ENCODE data around the gene EPHB2. TPM values are rescaled to one million over a fixed set of nuclear protein-coding genes. Genes with fewer than 3 reads are reported as not detected.

Gene EPHB2
- total and polyA plus RNA-seq, 2 experiments from 2014 or later = 1.0 to 5.1 TPM

DNA sequence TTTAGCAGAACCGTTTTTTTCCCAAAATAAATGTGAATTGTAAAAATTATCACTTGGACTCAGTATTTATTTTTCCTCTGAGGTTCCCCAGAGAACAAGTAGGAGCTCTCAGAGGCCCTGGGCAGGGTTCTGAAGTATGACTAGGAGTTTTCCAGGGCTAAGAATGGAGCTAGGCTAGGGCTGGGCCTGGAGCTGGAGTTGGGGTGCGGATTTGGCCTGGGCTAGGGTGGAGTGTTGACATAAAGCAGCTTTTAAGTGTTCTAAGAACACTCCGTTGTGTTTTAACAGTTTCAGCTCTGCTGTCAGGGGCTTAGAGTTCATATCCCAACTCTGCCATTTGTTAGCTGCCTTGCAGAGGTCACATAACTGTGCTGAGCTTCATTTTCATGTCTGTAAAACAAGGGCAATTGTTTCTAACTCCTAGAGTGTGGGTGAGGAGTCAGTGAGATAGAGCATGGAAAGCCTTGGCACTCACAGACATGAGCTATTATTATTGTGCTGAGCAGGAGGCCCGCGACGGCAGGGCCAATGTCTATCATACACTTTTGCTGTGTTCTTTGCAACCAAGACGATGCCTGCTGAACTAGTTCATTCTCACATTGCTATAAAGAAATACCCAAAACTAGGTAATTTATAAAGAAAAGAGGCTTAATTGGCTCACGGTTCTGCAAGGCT lies 210.9 kb downstream of the EPHB2 start:
- Histone ChIP-seq H3K4me2 (ENCODE audit: unreplicated experiment) (no peak overlapping the region), H3F3A (ENCODE audit: insufficient read depth) (no peaks in the 10 kb centered on the region), H3K36me3 (ENCODE audit: low read depth) (no peaks in the 10 kb centered on the region), H3K4me1 (ENCODE audit: insufficient read depth) (peaks cover 3% of the 10 kb centered on the region; the same call in 1 of the 2 replicates), H3K4me3 (no peak overlapping the region), H3K27me3 (replicated peaks; ENCODE audit: insufficient read depth) (no peaks in the 10 kb centered on the region), H3K9me2 (ENCODE audit: insufficient read depth) (no peaks in the 10 kb centered on the region), H3K27ac (no peak overlapping the region), H3K9me3 (ENCODE audit: low read depth) (no peaks in the 10 kb centered on the region), H4K20me1 (ENCODE audit: insufficient read depth) (no peaks in the 10 kb centered on the region), H2AFZ (no peak overlapping the region), H3K79me2 (ENCODE audit: insufficient read depth) (no peaks in the 10 kb centered on the region), H3K9ac (no peak overlapping the region)
- DNase-seq = no peak
- 80 to 84% methylated on average over 8 of the region's 8 CpGs for WGBS, 2 experiments (ENCODE audit: low coverage in 1 of 2, low lambda C conversion rate in 2 of 2, missing lambda C conversion rate in 2 of 2)
- in situ Hi-C loops (cut with MboI) = no loop called here
- TF ChIP-seq EZH2 (IDR thresholded peaks at IDR 0.05; ENCODE audit: insufficient read depth, poor library complexity, severe bottlenecking) (no peak), EZH2phosphoT487 (IDR thresholded peaks at IDR 0.05; ENCODE audit: insufficient read depth, low read depth) (no peak)

DNA sequence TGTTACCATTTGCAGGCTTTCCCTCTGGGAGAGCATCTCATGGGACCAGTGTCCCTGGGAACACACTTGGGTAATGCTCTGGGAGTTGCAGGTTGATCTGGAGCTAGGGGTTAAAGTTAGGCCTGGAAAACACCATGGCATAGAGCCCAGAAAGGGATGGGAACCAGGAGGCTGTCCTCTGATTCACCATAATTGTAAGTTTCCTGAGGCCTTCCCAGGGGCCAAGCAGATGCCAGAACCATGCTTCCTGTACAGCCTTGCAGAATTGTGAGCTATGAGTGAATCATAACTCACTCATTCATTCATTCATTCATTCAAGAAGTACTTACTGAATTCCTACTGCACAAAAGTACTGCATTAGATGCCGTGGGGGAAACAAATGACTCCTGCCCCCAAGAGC lies 212.0 kb downstream of the EPHB2 start:
- Histone ChIP-seq H3K27ac (no peak overlapping the region), H3K9ac (no peak overlapping the region), H3K4me2 (ENCODE audit: unreplicated experiment) (no peak overlapping the region), H2AFZ (no peak overlapping the region), H3K9me2 (ENCODE audit: insufficient read depth) (no peaks in the 10 kb centered on the region), H3K9me3 (ENCODE audit: low read depth) (no peaks in the 10 kb centered on the region), H3K4me3 (no peak overlapping the region), H4K20me1 (ENCODE audit: insufficient read depth) (no peaks in the 10 kb centered on the region), H3K79me2 (ENCODE audit: insufficient read depth) (no peaks in the 10 kb centered on the region), H3K36me3 (ENCODE audit: low read depth) (no peaks in the 10 kb centered on the region), H3K27me3 (replicated peaks; ENCODE audit: insufficient read depth) (no peaks in the 10 kb centered on the region; the same call in 1 of the 2 replicates), H3K4me1 (ENCODE audit: insufficient read depth) (peaks cover 3% of the 10 kb centered on the region; the same call in 1 of the 2 replicates), H3F3A (ENCODE audit: insufficient read depth) (no peaks in the 10 kb centered on the region)
- in situ Hi-C loops (cut with MboI) = no loop called here
- 94 to 97% methylated on average over 1 of the region's 1 CpG for WGBS, 2 experiments (ENCODE audit: low coverage in 1 of 2, low lambda C conversion rate in 2 of 2, missing lambda C conversion rate in 2 of 2)
- TF ChIP-seq EZH2phosphoT487 (IDR thresholded peaks at IDR 0.05; ENCODE audit: insufficient read depth, low read depth) = no peak
- no peak for TF ChIP-seq EZH2 (IDR thresholded peaks at IDR 0.05; ENCODE audit: insufficient read depth, poor library complexity, severe bottlenecking)
- DNase-seq = no peak

DNA sequence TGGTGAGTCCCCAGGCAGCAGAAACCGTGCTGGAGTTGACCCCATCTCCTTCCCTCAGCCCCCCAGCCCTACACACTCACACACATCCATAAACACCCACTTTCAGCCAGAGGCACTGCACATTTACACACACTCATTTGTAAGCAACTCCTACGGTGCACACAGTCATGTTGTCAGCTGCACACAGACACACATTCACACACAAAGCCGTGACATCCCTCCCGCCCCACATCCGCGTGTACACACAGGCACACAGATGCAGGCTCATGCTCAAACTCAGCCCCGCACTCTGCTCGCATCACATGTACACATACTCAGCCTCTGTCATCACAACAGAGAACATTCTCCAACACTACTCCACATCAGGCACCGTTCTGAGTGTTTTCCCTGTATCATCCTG lies 214.5 kb downstream of the EPHB2 start:
- no peaks in the 10 kb centered on the region for H3K36me3 ChIP-seq (ENCODE audit: low read depth)
- H3K9me3 ChIP-seq (ENCODE audit: low read depth) = no peaks in the 10 kb centered on the region
- 20 to 21% methylated on average over 9 of the region's 9 CpGs for WGBS, 2 experiments (ENCODE audit: low coverage in 1 of 2, low lambda C conversion rate in 2 of 2, missing lambda C conversion rate in 2 of 2)
- H3K4me1 ChIP-seq (ENCODE audit: insufficient read depth) = no peaks in the 10 kb centered on the region
- in situ Hi-C loops (cut with MboI) = loop anchor here (25.0 kb wide), 1 partner anchor 488 kb away; no protein-coding TSS in a partner anchor
- H3K27ac ChIP-seq = no peak overlapping the region
- no peaks in the 10 kb centered on the region for H3K9me2 ChIP-seq (ENCODE audit: insufficient read depth)
- H3K9ac ChIP-seq = no peak overlapping the region
- no peaks in the 10 kb centered on the region; the same call in 1 of the 2 replicates for H3K27me3 ChIP-seq (replicated peaks; ENCODE audit: insufficient read depth)
- no peak overlapping the region for H3K4me3 ChIP-seq
- H3K79me2 ChIP-seq (ENCODE audit: insufficient read depth) = no peaks in the 10 kb centered on the region
- H2AFZ ChIP-seq = no peak overlapping the region
- H4K20me1 ChIP-seq (ENCODE audit: insufficient read depth) = no peaks in the 10 kb centered on the region
- no peaks in the 10 kb centered on the region for H3F3A ChIP-seq (ENCODE audit: insufficient read depth)
- DNase-seq = peak; percentile 40
- no peak for TF ChIP-seq EZH2phosphoT487 (IDR thresholded peaks at IDR 0.05; ENCODE audit: insufficient read depth, low read depth)
- no peak for TF ChIP-seq EZH2 (IDR thresholded peaks at IDR 0.05; ENCODE audit: insufficient read depth, poor library complexity, severe bottlenecking)
- H3K4me2 ChIP-seq (ENCODE audit: unreplicated experiment) = no peak overlapping the region

DNA sequence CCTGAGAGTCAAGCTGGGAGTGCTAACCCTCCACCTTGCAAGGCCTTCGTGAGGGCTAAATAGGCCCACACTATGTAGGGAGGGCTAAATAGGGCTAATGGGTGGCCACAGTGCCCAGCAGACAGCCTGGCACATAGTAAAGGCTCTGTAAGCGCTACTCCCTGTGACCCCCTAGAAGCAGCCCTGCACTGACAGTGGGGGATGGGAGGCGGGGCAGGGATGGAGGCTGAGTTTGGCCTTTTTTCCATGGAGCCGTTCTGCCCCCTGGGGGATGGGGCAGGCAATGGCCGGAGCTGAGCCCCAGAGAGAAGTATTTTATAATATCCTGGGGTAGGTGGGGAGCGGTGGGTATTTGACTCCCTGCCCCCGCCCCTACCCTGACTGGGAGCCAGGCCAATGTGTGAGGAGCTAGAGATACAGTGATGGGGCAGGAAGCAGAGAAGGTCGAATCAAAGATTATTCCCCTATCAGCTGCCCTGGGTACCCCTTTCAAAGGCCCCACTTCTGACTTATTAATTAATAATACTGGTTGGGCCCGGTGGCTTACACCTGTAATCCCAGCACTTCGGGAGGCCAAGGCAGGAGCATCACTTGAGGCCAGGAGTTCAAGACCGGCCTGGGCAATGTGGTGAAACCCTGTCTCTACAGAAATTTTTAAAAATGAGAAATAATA lies 219.7 kb downstream of the EPHB2 start:
- Histone ChIP-seq H3F3A (ENCODE audit: insufficient read depth) (no peaks in the 10 kb centered on the region), H3K9ac (no peak overlapping the region), H3K4me1 (ENCODE audit: insufficient read depth) (no peaks in the 10 kb centered on the region), H3K9me3 (ENCODE audit: low read depth) (no peaks in the 10 kb centered on the region), H4K20me1 (ENCODE audit: insufficient read depth) (no peaks in the 10 kb centered on the region), H3K4me2 (ENCODE audit: unreplicated experiment) (no peak overlapping the region), H3K36me3 (ENCODE audit: low read depth) (no peaks in the 10 kb centered on the region), H3K79me2 (ENCODE audit: insufficient read depth) (no peaks in the 10 kb centered on the region), H3K27ac (no peak overlapping the region), H3K27me3 (replicated peaks; ENCODE audit: insufficient read depth) (peaks cover 7% of the 10 kb centered on the region; the same call in 1 of the 2 replicates), H3K9me2 (ENCODE audit: insufficient read depth) (no peaks in the 10 kb centered on the region), H2AFZ (no peak overlapping the region), H3K4me3 (no peak overlapping the region)
- DNase-seq = peak; percentile 65
- 17 to 21% methylated on average over 11 of the region's 11 CpGs for WGBS, 2 experiments (ENCODE audit: low coverage in 1 of 2, low lambda C conversion rate in 2 of 2, missing lambda C conversion rate in 2 of 2)
- in situ Hi-C loops (cut with MboI) = loop anchor here (25.0 kb wide), 1 partner anchor 493 kb away; no protein-coding TSS in a partner anchor
- TF ChIP-seq EZH2 (IDR thresholded peaks at IDR 0.05; ENCODE audit: insufficient read depth, poor library complexity, severe bottlenecking) = no peak
- TF ChIP-seq EZH2phosphoT487 (IDR thresholded peaks at IDR 0.05; ENCODE audit: insufficient read depth, low read depth) = no peak

All from GM23248 (cell line).